GM19023 (cell line): ENCODE data around the gene LINC00305.

Source experiments
- ATAC-seq: cut with Tn5 transposase; IDR thresholded peaks from one replicate; pipeline ENCODE4 v1.9.1; 2021; ENCODE audit warnings: mild to moderate bottlenecking, moderate library complexity; ENCODE audit not compliant: unreplicated experiment

LINC00305 gene

DNA sequence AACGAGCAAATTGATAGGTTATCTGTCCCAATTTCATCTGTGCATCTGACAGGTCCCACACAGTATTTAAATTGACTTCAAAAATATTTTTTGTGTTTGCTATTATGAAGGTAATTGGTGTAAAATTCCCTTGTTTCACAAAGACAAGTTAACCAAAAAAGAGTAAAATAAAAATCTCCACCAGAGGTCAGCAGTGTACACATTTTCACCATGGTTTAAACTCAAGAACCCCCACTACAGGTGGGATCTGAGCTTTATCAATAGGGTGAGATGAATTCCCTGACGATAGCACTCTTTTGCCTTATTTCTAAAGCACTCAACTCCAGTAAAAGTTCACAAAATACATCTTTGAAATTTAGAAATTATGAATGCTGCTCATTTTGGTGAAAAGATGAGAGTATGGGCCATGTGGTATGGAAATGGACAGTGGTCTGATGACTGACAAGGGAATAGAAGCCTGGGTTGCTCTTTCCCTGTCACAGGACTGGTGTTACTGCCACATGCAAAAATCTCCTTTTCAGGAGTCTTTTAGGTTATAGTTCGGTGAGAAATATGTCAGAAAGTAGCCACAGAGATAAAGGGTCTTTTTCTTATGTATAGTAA lies 111.0 kb downstream of the LINC00305 start:
- ATAC-seq = no peak

DNA sequence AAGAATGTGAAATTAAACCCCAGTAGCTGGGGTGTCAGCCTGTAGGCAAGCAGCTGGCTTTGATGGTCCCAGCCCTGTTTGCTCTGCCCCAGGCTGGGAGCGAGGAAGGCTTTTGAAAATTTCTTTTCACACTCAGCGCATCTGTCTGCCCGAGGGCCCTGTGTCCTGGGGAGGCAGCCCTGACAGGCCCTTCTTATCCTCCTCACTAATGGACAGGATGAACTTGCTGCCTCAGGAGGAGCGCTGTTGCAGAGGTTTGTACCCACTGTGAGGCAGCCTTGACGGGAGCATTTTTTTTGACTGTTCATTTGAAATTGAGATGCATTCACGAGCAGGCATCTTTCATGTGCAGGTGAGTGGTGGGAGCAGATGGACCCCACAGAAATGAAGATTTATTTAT lies 116.6 kb downstream of the LINC00305 start:
- no peak for ATAC-seq

DNA sequence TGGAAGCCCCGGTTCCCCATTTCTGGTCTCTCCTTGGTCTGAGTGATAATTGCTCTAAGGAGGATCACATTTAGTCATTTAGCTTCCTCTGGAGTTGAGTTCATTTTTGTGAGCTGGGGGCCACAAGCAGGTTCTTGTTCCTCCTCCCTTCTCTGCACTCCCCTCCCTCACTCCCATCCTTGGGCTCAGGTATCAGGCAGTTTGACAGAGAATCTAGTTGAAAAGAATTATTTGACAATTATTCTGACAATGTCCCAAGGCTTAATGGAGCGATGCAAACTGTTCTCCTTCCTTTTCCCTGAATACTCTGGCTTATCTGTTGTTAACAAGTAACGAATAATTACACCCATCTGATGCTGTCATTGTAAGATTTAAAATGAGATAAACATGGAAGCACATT lies 117.5 kb downstream of the LINC00305 start:
- ATAC-seq = no peak
